DND-41 (cell line): Measurements from ENCODE around the gene RABGAP1L.

ENCODE experiments used
- EZH2 ChIP-seq: IDR thresholded peaks from 3 replicates; pipeline ENCODE4 v1.6.1; 2012; ENCODE audit warnings: borderline replicate concordance, low read depth, mild to moderate bottlenecking, moderate library complexity, low read length, inconsistent platforms; ENCODE audit not compliant: severe bottlenecking
- TF ChIP-seq, protein P1 (sequence below): IDR thresholded peaks from 2 replicates; pipeline ENCODE4 v1.5.1; 2012; ENCODE audit warnings: borderline replicate concordance, low read length, moderate library complexity, mild to moderate bottlenecking; ENCODE audit not compliant: poor library complexity, severe bottlenecking; ENCODE audit errors: extremely low read depth

DNA sequence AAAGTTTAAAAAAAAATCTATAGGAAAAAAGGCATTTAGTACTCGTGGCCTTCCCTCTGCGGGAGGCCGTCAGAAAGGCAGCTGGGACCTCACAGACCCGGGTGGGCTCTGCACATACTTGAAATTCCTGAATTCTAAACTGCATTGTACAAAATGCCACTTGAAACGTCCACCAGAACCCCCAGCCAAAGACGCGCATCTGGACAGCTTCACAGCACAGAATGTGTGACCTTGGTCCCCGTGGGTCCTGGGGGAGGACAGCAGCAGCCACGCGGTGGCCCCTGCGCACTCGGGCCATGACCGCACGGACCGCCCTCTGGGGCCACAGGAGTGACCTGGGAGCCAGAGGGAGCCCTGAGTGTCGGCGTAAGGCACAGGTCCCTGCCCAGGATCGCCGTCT, 884.5 kb downstream of the RABGAP1L start:
- TF ChIP-seq, protein P1, sequence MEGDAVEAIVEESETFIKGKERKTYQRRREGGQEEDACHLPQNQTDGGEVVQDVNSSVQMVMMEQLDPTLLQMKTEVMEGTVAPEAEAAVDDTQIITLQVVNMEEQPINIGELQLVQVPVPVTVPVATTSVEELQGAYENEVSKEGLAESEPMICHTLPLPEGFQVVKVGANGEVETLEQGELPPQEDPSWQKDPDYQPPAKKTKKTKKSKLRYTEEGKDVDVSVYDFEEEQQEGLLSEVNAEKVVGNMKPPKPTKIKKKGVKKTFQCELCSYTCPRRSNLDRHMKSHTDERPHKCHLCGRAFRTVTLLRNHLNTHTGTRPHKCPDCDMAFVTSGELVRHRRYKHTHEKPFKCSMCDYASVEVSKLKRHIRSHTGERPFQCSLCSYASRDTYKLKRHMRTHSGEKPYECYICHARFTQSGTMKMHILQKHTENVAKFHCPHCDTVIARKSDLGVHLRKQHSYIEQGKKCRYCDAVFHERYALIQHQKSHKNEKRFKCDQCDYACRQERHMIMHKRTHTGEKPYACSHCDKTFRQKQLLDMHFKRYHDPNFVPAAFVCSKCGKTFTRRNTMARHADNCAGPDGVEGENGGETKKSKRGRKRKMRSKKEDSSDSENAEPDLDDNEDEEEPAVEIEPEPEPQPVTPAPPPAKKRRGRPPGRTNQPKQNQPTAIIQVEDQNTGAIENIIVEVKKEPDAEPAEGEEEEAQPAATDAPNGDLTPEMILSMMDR = no peak
- no peak for TF ChIP-seq EZH2
